ENCODE measurements around the gene CA6. TPM values are rescaled to one million over a fixed set of nuclear protein-coding genes. Genes with fewer than 3 reads are reported as not detected.
"Not testable (repeated sequence)": the region's sequence is repeated elsewhere in the genome, so short reads cannot be mapped to it uniquely, and the experiment has no call there.

The CA6 gene
- total RNA-seq, result not detected in 2 replicates

DNA sequence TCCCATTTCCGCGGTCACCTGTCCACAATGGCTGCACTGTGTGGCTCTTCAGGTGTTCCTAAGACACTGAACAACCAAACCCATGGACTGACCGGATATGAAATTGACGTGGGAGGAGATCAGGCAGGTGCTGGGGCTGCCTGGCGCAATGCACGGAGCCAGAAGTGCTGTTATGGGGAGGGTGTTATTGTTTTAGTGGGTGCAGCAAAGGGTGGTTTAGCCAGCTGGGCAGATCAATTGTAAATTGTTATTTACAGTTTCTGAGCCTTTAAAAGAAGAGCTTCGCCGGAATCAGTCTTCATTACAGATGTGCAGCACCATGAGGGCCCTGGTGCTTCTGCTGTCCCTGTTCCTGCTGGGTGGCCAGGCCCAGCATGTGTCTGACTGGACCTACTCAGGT lies at the start of gene CA6:
Gene CA6, plus strand, starts transcription at position 301 of the 400 bp plus-strand sequence. Its CDS starts 19 bp downstream, at position 320.
- TF ChIP-seq, protein P1, sequence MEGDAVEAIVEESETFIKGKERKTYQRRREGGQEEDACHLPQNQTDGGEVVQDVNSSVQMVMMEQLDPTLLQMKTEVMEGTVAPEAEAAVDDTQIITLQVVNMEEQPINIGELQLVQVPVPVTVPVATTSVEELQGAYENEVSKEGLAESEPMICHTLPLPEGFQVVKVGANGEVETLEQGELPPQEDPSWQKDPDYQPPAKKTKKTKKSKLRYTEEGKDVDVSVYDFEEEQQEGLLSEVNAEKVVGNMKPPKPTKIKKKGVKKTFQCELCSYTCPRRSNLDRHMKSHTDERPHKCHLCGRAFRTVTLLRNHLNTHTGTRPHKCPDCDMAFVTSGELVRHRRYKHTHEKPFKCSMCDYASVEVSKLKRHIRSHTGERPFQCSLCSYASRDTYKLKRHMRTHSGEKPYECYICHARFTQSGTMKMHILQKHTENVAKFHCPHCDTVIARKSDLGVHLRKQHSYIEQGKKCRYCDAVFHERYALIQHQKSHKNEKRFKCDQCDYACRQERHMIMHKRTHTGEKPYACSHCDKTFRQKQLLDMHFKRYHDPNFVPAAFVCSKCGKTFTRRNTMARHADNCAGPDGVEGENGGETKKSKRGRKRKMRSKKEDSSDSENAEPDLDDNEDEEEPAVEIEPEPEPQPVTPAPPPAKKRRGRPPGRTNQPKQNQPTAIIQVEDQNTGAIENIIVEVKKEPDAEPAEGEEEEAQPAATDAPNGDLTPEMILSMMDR (IDR thresholded peaks at IDR 0.05; ENCODE audit: extremely low read depth, low read depth, low read length), result no peak
- Histone ChIP-seq H4K20me1 (ENCODE audit: insufficient read depth, low read length) (no peaks in the 10 kb centered on the region), H3K4me3 (ENCODE audit: insufficient read depth, low read length) (no peak within 1 kb of the TSS), H3K4me2 (ENCODE audit: insufficient read depth, low read length) (no peak within 1 kb of the TSS), H3K79me2 (ENCODE audit: insufficient read depth, low read length) (no peaks in the 10 kb centered on the region), H3K27ac (ENCODE audit: low read depth, low read length) (no peak within 1 kb of the TSS), H3K4me1 (ENCODE audit: insufficient read depth, low read length) (peaks cover 5% of the 10 kb centered on the region), H3K27me3 (ENCODE audit: insufficient read depth, low read length) (no peaks in the 10 kb centered on the region), H3K9me3 (ENCODE audit: low read depth, low read length) (no peaks in the 10 kb centered on the region), H2AFZ (ENCODE audit: low read length) (no peak within 1 kb of the TSS), H3K36me3 (ENCODE audit: insufficient read depth, low read length) (no peaks in the 10 kb centered on the region)
- DNase-seq (ENCODE audit: insufficient read length, low spot score, missing footprints), result no peak

DNA sequence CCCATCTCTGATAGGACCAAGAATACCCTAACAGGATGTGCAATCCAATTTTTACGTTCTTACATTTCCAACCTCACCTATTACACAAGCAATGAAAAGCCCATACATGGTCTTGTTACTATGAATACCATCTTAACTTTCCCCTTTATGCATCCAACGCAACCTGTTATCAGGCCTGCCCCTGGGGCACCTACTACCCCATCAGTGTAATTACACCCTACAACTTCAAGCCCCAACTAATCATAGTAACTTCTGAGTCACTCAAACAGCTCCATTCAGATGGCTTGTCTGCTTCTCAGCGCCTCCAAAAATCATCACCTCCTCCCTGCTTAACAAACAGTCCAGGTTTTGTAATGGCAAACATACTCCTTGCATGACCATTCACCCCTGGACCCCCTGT lies 48.9 kb upstream of the CA6 start:
- not testable (repeated sequence) for H3K27ac ChIP-seq (ENCODE audit: low read depth, low read length)

DNA sequence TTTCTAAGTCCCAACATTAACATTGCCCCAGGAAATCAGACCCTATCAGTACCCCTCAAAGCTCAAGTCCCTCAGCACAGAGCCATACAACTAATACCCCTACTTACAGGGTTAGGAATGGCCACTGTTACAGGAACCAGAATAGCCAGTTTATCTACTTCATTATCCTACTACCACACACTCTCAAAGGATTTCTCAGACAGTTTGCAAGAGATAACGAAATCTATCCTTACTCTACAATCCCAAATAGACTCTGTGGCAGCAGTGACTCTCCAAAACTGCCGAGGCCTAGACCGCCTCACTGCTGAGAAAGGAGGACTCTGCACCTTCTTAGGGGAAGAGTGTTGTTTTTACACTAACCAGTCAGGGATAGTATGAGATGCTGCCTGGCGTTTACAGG lies 48.2 kb upstream of the CA6 start:
- H3K4me1 ChIP-seq (ENCODE audit: insufficient read depth, low read length), result peaks cover 16% of the 10 kb centered on the region
- DNase-seq (ENCODE audit: insufficient read length, low spot score, missing footprints); H3K27ac ChIP-seq (ENCODE audit: low read depth, low read length); H3K79me2 ChIP-seq (ENCODE audit: insufficient read depth, low read length); H3K4me3 ChIP-seq (ENCODE audit: insufficient read depth, low read length); H3K9me3 ChIP-seq (ENCODE audit: low read depth, low read length); H3K4me2 ChIP-seq (ENCODE audit: insufficient read depth, low read length); H4K20me1 ChIP-seq (ENCODE audit: insufficient read depth, low read length); H3K27me3 ChIP-seq (ENCODE audit: insufficient read depth, low read length); H2AFZ ChIP-seq (ENCODE audit: low read length); H3K36me3 ChIP-seq (ENCODE audit: insufficient read depth, low read length): not testable (repeated sequence)

More for the DNA sequence above, 48.9 kb upstream of the CA6 start:
- H3K79me2 ChIP-seq (ENCODE audit: insufficient read depth, low read length); H3K27me3 ChIP-seq (ENCODE audit: insufficient read depth, low read length); H3K4me3 ChIP-seq (ENCODE audit: insufficient read depth, low read length); H2AFZ ChIP-seq (ENCODE audit: low read length); H3K4me2 ChIP-seq (ENCODE audit: insufficient read depth, low read length); H3K9me3 ChIP-seq (ENCODE audit: low read depth, low read length); DNase-seq (ENCODE audit: insufficient read length, low spot score, missing footprints); H4K20me1 ChIP-seq (ENCODE audit: insufficient read depth, low read length); H3K36me3 ChIP-seq (ENCODE audit: insufficient read depth, low read length): not testable (repeated sequence)
- H3K4me1 ChIP-seq (ENCODE audit: insufficient read depth, low read length), result peaks cover 13% of the 10 kb centered on the region

DNA sequence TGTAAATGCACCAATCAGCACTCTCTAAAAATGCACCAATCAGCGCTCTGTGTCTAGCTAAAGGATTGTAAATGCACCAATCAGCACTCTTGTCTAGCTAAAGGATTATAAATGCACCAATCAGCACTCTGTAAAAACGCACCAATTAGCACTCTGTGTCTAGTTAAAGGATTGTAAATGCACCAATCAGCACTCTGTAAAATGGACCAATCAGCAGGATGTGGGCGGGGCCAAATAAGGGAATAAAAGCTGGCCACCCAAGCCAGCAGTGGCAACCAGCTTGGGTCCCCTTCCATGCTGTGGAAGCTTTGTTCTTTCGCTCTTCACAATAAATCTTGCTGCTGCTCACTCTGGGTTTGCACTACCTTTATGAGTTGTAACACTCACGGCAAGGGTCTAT lies 47.2 kb upstream of the CA6 start:
- H3K27me3 ChIP-seq (ENCODE audit: insufficient read depth, low read length); DNase-seq (ENCODE audit: insufficient read length, low spot score, missing footprints); H3K79me2 ChIP-seq (ENCODE audit: insufficient read depth, low read length); H3K9me3 ChIP-seq (ENCODE audit: low read depth, low read length); H3K36me3 ChIP-seq (ENCODE audit: insufficient read depth, low read length); H2AFZ ChIP-seq (ENCODE audit: low read length); H3K4me2 ChIP-seq (ENCODE audit: insufficient read depth, low read length); H3K27ac ChIP-seq (ENCODE audit: low read depth, low read length); H3K4me3 ChIP-seq (ENCODE audit: insufficient read depth, low read length); H4K20me1 ChIP-seq (ENCODE audit: insufficient read depth, low read length): not testable (repeated sequence)
- H3K4me1 ChIP-seq (ENCODE audit: insufficient read depth, low read length), result peaks cover 23% of the 10 kb centered on the region

- TF ChIP-seq, protein P1 (IDR thresholded peaks at IDR 0.05; ENCODE audit: extremely low read depth, low read depth, low read length), result no peak
- no peak overlapping the region for H3K4me2 ChIP-seq (ENCODE audit: insufficient read depth, low read length)
- H3K27me3 ChIP-seq (ENCODE audit: insufficient read depth, low read length), result no peaks in the 10 kb centered on the region
- no peak for DNase-seq (ENCODE audit: insufficient read length, low spot score, missing footprints)
- H3K27ac ChIP-seq (ENCODE audit: low read depth, low read length), result no peak overlapping the region
- no peaks in the 10 kb centered on the region for H3K79me2 ChIP-seq (ENCODE audit: insufficient read depth, low read length)
- no peak overlapping the region for H3K4me3 ChIP-seq (ENCODE audit: insufficient read depth, low read length)
- H3K4me1 ChIP-seq (ENCODE audit: insufficient read depth, low read length), result peaks cover 29% of the 10 kb centered on the region
- H3K36me3 ChIP-seq (ENCODE audit: insufficient read depth, low read length), result no peaks in the 10 kb centered on the region
- H3K9me3 ChIP-seq (ENCODE audit: low read depth, low read length), result no peaks in the 10 kb centered on the region
- no peaks in the 10 kb centered on the region for H4K20me1 ChIP-seq (ENCODE audit: insufficient read depth, low read length)
- no peak overlapping the region for H2AFZ ChIP-seq (ENCODE audit: low read length)
Observed at GRCh38 chr1:8899046-8899445, 46.6 kb upstream of the CA6 start.

DNA sequence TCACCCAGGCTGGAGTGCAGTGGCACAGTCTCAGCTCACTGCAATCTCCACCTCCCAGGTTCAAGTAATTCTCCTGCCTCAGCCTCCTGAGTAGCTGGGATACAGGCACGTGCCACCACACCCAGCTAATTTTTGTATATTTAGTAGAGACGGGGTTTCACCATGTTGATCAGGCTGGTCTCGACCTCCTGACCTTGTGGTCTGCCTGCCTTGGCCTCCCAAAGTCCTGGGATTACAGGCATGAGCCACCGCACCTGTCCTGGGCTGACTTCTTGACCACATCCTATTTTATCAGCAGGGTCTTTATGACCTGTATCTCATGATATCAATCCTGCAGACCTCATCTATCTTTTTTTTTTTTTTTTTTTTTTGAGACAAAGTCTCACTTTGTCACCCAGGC lies 45.0 kb upstream of the CA6 start:
- DNase-seq (ENCODE audit: insufficient read length, low spot score, missing footprints), result not testable (repeated sequence)
- peaks cover 39% of the 10 kb centered on the region for H3K4me1 ChIP-seq (ENCODE audit: insufficient read depth, low read length)

More for the DNA sequence above, 45.0 kb upstream of the CA6 start:
- H2AFZ ChIP-seq (ENCODE audit: low read length); H3K79me2 ChIP-seq (ENCODE audit: insufficient read depth, low read length); H4K20me1 ChIP-seq (ENCODE audit: insufficient read depth, low read length); H3K27ac ChIP-seq (ENCODE audit: low read depth, low read length); H3K27me3 ChIP-seq (ENCODE audit: insufficient read depth, low read length); H3K9me3 ChIP-seq (ENCODE audit: low read depth, low read length); H3K4me3 ChIP-seq (ENCODE audit: insufficient read depth, low read length); H3K36me3 ChIP-seq (ENCODE audit: insufficient read depth, low read length); H3K4me2 ChIP-seq (ENCODE audit: insufficient read depth, low read length): not testable (repeated sequence)

All from osteoblast (primary cell).